CD4-positive, alpha-beta T cell (primary cell): ENCODE measurements around the gene RIOX2. TPM values are rescaled to one million over a fixed set of nuclear protein-coding genes. Genes with fewer than 3 reads are reported as not detected.

Source experiments
- ATAC-seq: fragments of 200-7000 bp; cut with Tn5 transposase; one replicate; pipeline ENCODE4 v1.10.0; 2022; ENCODE audit warnings: mild to moderate bottlenecking; ENCODE audit not compliant: poor library complexity
- CTCF ChIA-PET: fragments of 350-600 bp; sonication (Branson Sonifier 250); formaldehyde crosslinking; loops from one replicate; lab custom pipeline; 2021; ENCODE audit warnings: antibody characterized with exemption, inconsistent platforms; lab: Charles Lee
- POLR2A ChIA-PET: fragments of 350-600 bp; sonication (Branson Sonifier 250); formaldehyde crosslinking; loops from one replicate; lab custom pipeline; 2021; ENCODE audit warnings: antibody characterized with exemption, inconsistent platforms; lab: Charles Lee
- DNase-seq, 14 experiments: peaks; one replicate each; pipeline ENCODE4 v3.0.0-alpha.2; 2013 to 2020; ENCODE audit warnings: mixed read lengths in 2 of 14
- H3K27ac ChIP-seq, 2 donors: one replicate each; pipeline versions ENCODE4 v1.5.1 to v1.7.0; 2013; ENCODE audit warnings: low read length in 2 of 2, low read depth in 1 of 2, mild to moderate bottlenecking in 1 of 2
- H3K27me3 ChIP-seq, 2 experiments: 1 replicate in 1 of 2; 2 replicates in 1 of 2; pipeline versions ENCODE4 v1.6.1 to v1.7.0; 2013; ENCODE audit warnings: low read length in 2 of 2, control low read depth in 1 of 2, mild to moderate bottlenecking in 1 of 2, moderate library complexity in 1 of 2; ENCODE audit not compliant: insufficient read depth in 2 of 2, control insufficient read depth in 1 of 2
- H3K36me3 ChIP-seq: one replicate; pipeline ENCODE4 v1.6.1; 2013; ENCODE audit warnings: low read length, control low read depth; ENCODE audit not compliant: insufficient read depth
- H3K4me1 ChIP-seq: one replicate; pipeline ENCODE4 v1.6.1; 2013; ENCODE audit warnings: low read length, control low read depth; ENCODE audit not compliant: insufficient read depth
- H3K4me3 ChIP-seq: one replicate; pipeline ENCODE4 v1.5.1; 2013; ENCODE audit warnings: mild to moderate bottlenecking, low read length, moderate library complexity
- H3K9me3 ChIP-seq, 2 experiments: 1 replicate in 1 of 2; 2 replicates in 1 of 2; pipeline versions ENCODE4 v1.6.1 to v1.7.0; 2013; ENCODE audit warnings: low read length in 2 of 2, mild to moderate bottlenecking in 2 of 2, control low read depth in 1 of 2, moderate library complexity in 1 of 2; ENCODE audit not compliant: control insufficient read depth in 1 of 2, insufficient read depth in 1 of 2
- H3K27ac Mint-ChIP-seq: one replicate; pipeline ENCODE4 v1.8.0; 2020; ENCODE audit warnings: mixed read lengths
- H3K27me3 Mint-ChIP-seq: one replicate; pipeline ENCODE4 v1.8.0; 2021; ENCODE audit warnings: mixed read lengths
- H3K36me3 Mint-ChIP-seq: one replicate; pipeline ENCODE4 v1.8.0; 2021; ENCODE audit warnings: low read depth, mixed read lengths
- H3K4me1 Mint-ChIP-seq: one replicate; pipeline ENCODE4 v1.8.0; 2021; ENCODE audit warnings: low read depth, mixed read lengths
- H3K4me3 Mint-ChIP-seq: one replicate; pipeline ENCODE4 v1.8.0; 2020; ENCODE audit warnings: mild to moderate bottlenecking, mixed read lengths
- H3K9me3 Mint-ChIP-seq: one replicate; pipeline ENCODE4 v1.8.0; 2020; ENCODE audit warnings: mixed read lengths
- intact Hi-C, 2 experiments: fragments of 100-400 bp; cut with DNase I in 1 of 2; cut with micrococcal nuclease in 1 of 2; formaldehyde crosslinking; loops; one replicate each; pipeline versions ENCODE4 v1.15.1 to v1.9.0; 2023 to 2025; cut with DNase I, micrococcal nuclease
- total RNA-seq, 174 experiments: library from RNA in 2 of 174; stranded (reverse) in 2 of 174; gene quantifications; one replicate each; pipeline ENCODE4 v1.2.3 and lab custom pipeline; 2021 to 2026
- TF ChIP-seq, protein P1 (sequence below): fragments of 200-600 bp; IDR thresholded peaks from one replicate; pipeline ENCODE4 v1.8.0; 2022; ENCODE audit warnings: antibody characterized with exemption, mild to moderate bottlenecking

The RIOX2 gene
- total RNA-seq, 2 experiments from 2014 or later: 13.1 to 13.5 TPM

DNA sequence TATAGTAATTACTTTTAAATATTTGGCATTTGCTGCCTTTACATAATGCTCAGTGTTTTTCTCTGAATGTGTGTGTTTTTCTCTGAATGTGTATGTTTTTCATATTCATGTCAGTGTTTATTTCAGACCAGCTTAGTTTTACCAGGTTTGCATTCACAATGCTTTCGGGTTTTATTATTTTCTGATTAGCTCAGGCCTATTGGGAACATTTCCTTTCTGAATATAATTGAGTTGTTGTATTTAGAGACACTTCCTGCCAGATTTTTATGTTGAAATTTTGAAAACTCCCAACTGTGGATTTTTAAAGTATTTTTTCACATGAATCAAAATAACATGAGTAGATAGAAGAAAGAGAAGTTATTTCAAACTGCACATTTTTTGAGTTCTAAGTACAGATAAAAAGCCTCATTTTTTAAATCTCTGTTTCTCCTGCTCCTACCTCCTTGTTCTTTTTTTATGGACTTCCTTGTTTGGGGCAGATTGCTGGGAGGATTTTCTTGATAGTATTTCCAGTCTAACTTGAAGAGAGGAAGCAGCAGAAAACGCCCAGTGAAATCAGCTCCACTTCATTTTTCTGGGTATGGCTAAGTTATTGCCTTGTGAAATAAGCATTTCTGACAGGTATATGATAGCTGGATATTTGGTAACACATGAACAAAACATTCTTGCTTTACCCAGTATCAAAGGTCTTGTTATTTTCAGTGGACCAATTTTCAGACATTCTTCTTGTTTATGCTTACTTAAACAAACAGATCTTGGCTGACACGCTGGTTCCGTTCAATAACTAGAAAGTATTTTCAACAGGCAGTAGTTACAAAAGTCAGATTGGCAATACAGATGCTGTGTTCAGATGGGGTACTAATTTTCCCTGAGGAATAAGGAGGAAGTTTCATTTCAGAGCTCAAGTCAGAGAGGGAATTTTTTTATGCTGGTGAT is 70.7 kb downstream of the RIOX2 start:
- no peak for DNase-seq
- H3K4me3 Mint-ChIP-seq: no peak overlapping the region
- H3K9me3 ChIP-seq: no peaks in the 10 kb centered on the region
- H3K27ac ChIP-seq: no peak overlapping the region
- intact Hi-C loops: no loop called here
- no peaks in the 10 kb centered on the region for H3K9me3 Mint-ChIP-seq
- no peaks in the 10 kb centered on the region for H3K27me3 ChIP-seq
- H3K36me3 Mint-ChIP-seq: peaks cover 7% of the 10 kb centered on the region
- CTCF ChIA-PET: no interaction called here
- no peak for ATAC-seq
- POLR2A ChIA-PET: no interaction called here
- H3K4me1 ChIP-seq: no peaks in the 10 kb centered on the region
- H3K4me3 ChIP-seq: no peak overlapping the region
- no peaks in the 10 kb centered on the region for H3K27me3 Mint-ChIP-seq
- TF ChIP-seq, protein P1, sequence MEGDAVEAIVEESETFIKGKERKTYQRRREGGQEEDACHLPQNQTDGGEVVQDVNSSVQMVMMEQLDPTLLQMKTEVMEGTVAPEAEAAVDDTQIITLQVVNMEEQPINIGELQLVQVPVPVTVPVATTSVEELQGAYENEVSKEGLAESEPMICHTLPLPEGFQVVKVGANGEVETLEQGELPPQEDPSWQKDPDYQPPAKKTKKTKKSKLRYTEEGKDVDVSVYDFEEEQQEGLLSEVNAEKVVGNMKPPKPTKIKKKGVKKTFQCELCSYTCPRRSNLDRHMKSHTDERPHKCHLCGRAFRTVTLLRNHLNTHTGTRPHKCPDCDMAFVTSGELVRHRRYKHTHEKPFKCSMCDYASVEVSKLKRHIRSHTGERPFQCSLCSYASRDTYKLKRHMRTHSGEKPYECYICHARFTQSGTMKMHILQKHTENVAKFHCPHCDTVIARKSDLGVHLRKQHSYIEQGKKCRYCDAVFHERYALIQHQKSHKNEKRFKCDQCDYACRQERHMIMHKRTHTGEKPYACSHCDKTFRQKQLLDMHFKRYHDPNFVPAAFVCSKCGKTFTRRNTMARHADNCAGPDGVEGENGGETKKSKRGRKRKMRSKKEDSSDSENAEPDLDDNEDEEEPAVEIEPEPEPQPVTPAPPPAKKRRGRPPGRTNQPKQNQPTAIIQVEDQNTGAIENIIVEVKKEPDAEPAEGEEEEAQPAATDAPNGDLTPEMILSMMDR: no peak
- no peak overlapping the region for H3K27ac Mint-ChIP-seq
- no peaks in the 10 kb centered on the region for H3K36me3 ChIP-seq
- peaks cover 13% of the 10 kb centered on the region for H3K4me1 Mint-ChIP-seq

DNA sequence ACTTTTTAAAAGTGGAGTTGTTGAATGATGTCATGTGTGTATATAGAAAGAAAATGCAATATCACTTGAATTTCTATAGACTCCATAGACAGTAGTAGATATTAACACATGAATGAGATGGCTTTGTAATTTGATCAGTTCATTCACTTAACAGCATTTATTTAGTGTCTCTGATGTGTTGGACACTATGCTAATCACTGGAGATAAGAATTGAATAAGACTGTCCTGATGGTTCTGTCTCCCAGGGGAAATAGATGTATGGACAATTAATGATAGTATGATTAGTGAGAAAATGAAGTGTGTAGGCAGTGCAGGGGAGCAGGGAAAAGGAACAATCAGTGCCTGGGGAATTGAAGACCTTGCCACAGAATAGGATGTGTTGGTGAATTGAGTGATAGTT is 72.9 kb downstream of the RIOX2 start:
- Mint-ChIP-seq H3K27ac (no peak overlapping the region), H3K27me3 (no peaks in the 10 kb centered on the region), H3K4me3 (no peak overlapping the region), H3K36me3 (peaks cover 5% of the 10 kb centered on the region), H3K4me1 (peaks cover 13% of the 10 kb centered on the region), H3K9me3 (no peaks in the 10 kb centered on the region)
- no peak overlapping the region for H3K4me3 ChIP-seq
- no peak for ATAC-seq
- no peaks in the 10 kb centered on the region for H3K9me3 ChIP-seq
- H3K36me3 ChIP-seq: no peaks in the 10 kb centered on the region
- ChIA-PET CTCF (no interaction called here), POLR2A (no interaction called here)
- DNase-seq: no peak
- TF ChIP-seq, protein P1: no peak
- intact Hi-C loops: no loop called here
- no peak overlapping the region for H3K27ac ChIP-seq
- H3K27me3 ChIP-seq: no peaks in the 10 kb centered on the region
- no peaks in the 10 kb centered on the region for H3K4me1 ChIP-seq

DNA sequence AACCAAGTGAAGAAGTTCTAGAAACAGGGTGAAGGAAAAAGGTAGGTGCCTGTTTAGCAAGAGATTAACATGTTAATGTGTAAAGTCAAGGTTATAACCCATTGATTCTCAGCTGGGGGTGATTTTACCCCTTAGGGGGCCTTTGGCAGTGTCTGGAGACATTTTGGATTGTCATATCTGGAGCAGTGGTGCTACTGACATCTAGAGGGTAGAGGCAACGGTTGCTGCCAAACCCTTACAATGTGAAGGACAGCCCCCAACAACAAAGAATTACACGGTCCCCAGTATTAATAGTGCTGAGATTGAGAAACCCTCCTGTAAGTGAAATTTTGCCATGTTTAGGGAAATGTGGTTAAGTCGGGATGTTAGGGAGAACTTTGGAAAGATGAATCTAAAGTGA is 75.7 kb downstream of the RIOX2 start:
- no peaks in the 10 kb centered on the region for H3K27me3 Mint-ChIP-seq
- H3K36me3 Mint-ChIP-seq: no peaks in the 10 kb centered on the region
- H3K4me3 Mint-ChIP-seq: no peak overlapping the region
- CTCF ChIA-PET: no interaction called here
- no peak overlapping the region for H3K27ac Mint-ChIP-seq
- DNase-seq: no peak
- Histone ChIP-seq H3K9me3 (no peaks in the 10 kb centered on the region), H3K36me3 (no peaks in the 10 kb centered on the region), H3K27ac (no peak overlapping the region), H3K4me1 (no peaks in the 10 kb centered on the region), H3K4me3 (no peak overlapping the region), H3K27me3 (no peaks in the 10 kb centered on the region)
- H3K9me3 Mint-ChIP-seq: no peaks in the 10 kb centered on the region
- intact Hi-C loops: no loop called here
- H3K4me1 Mint-ChIP-seq: peaks cover 8% of the 10 kb centered on the region
- POLR2A ChIA-PET: interaction anchor here (1.1 kb wide), 1 partner anchor 75 kb away, joined by 3 read pairs; the partner anchor contains the start of gene CRYBG3
- ATAC-seq: no peak
- TF ChIP-seq, protein P1: no peak
